Mesendoderm (in vitro differentiated cells): ENCODE data around the gene CDCP1.

Source experiments
- DNase-seq: peaks from one replicate; pipeline ENCODE4 v3.0.0; 2013
- H2AK5ac ChIP-seq: 2 replicates; pipeline ENCODE4 v1.6.1; 2013; ENCODE audit warnings: low read length, inconsistent platforms
- H2BK120ac ChIP-seq: 2 replicates; pipeline ENCODE4 v1.6.1; 2013; ENCODE audit warnings: low read depth, mild to moderate bottlenecking, low read length, moderate library complexity, mixed read lengths
- H2BK15ac ChIP-seq: replicated peaks from 2 replicates; pipeline ENCODE4 v1.6.1; 2013; ENCODE audit warnings: low read depth, mild to moderate bottlenecking, moderate library complexity
- H2BK5ac ChIP-seq: 2 replicates; pipeline ENCODE4 v1.6.1; 2013; ENCODE audit warnings: low read length, inconsistent platforms
- H3K18ac ChIP-seq: 2 replicates; pipeline ENCODE4 v1.6.1; 2013; ENCODE audit warnings: mild to moderate bottlenecking, low read length, mixed read lengths
- H3K23ac ChIP-seq: one replicate; pipeline ENCODE4 v1.6.1; 2013; ENCODE audit warnings: low read length
- H3K27ac ChIP-seq: 2 replicates; pipeline ENCODE4 v1.5.1; 2013; ENCODE audit warnings: low read depth, mild to moderate bottlenecking, inconsistent platforms, low read length, moderate library complexity
- H3K27me3 ChIP-seq: 2 replicates; pipeline ENCODE4 v1.6.1; 2013; ENCODE audit warnings: low read length, control low read depth, mild to moderate bottlenecking, inconsistent platforms; ENCODE audit not compliant: insufficient read depth, poor library complexity
- H3K36me3 ChIP-seq: 2 replicates; pipeline ENCODE4 v1.6.1; 2013; ENCODE audit warnings: low read length, inconsistent platforms; ENCODE audit not compliant: control insufficient read depth, insufficient read depth
- H3K4ac ChIP-seq: one replicate; pipeline ENCODE4 v1.6.1; 2013; ENCODE audit warnings: low read depth, mild to moderate bottlenecking, low read length, moderate library complexity
- H3K4me1 ChIP-seq: 2 replicates; pipeline ENCODE4 v1.6.1; 2013; ENCODE audit warnings: low read depth, low read length, inconsistent platforms; ENCODE audit not compliant: control insufficient read depth
- H3K4me2 ChIP-seq: 2 replicates; pipeline ENCODE4 v1.6.1; 2013; ENCODE audit warnings: low read length
- H3K4me3 ChIP-seq: 2 replicates; pipeline ENCODE4 v1.5.1; 2013; ENCODE audit warnings: mild to moderate bottlenecking, low read length
- H3K56ac ChIP-seq: one replicate; pipeline ENCODE4 v1.6.1; 2013; ENCODE audit warnings: low read length
- H3K79me1 ChIP-seq: 2 replicates; pipeline ENCODE4 v1.6.1; 2013; ENCODE audit warnings: low read length, inconsistent platforms
- H3K79me2 ChIP-seq: 2 replicates; pipeline ENCODE4 v1.6.1; 2013; ENCODE audit warnings: mild to moderate bottlenecking, low read length; ENCODE audit not compliant: control insufficient read depth, insufficient read depth
- H3K9ac ChIP-seq: 2 replicates; pipeline ENCODE4 v1.6.1; 2013; ENCODE audit warnings: low read length, inconsistent platforms
- H4K5ac ChIP-seq: one replicate; pipeline ENCODE4 v1.6.1; 2013; ENCODE audit warnings: low read length
- H4K8ac ChIP-seq: one replicate; pipeline ENCODE4 v1.6.1; 2013; ENCODE audit warnings: low read depth, mild to moderate bottlenecking, control low read depth, low read length, moderate library complexity
- WGBS: extraction: QIAGEN DNeasy Blood & Tissue Kit; methylation state at CpG from one replicate; pipeline ENCODE4 v1.1.7; 2013; ENCODE audit warnings: low lambda C conversion rate, missing lambda C conversion rate; ENCODE audit not compliant: insufficient coverage; ENCODE audit errors: extremely low coverage; 5-methylcytosine and 5-hydroxymethylcytosine counted together

The CDCP1 gene

DNA sequence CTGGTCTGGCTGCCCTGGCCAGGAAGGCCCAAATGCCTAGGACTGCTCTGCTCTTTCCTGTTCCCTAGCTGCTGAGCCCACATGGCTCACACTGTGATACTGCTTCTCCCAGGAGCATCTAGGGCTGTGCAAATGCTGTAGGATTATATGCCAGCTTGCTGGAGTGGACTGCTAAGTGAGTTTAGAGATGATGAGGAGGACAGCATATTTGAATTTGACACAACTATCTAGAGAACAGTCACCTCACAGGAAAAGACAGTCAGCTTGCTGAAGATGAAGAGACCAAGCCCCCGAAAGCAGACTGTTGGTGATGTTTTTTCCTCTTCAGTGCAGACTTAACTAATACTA lies 80.8 kb downstream of the CDCP1 start:
- no CpG with 5 or more reads among the region's 1 CpG for WGBS
- no peak overlapping the region for H3K4ac ChIP-seq
- no peaks in the 10 kb centered on the region for H3K79me1 ChIP-seq
- no peak overlapping the region for H3K4me2 ChIP-seq
- peaks cover 3% of the 10 kb centered on the region for H3K4me1 ChIP-seq
- no peak overlapping the region for H3K9ac ChIP-seq
- no peak overlapping the region for H3K56ac ChIP-seq
- no peaks in the 10 kb centered on the region for H3K79me2 ChIP-seq
- H4K5ac ChIP-seq = no peak overlapping the region
- no peaks in the 10 kb centered on the region for H3K36me3 ChIP-seq
- H2BK120ac ChIP-seq = no peak overlapping the region
- no peak for DNase-seq
- H2BK5ac ChIP-seq = no peak overlapping the region
- H3K27ac ChIP-seq = no peak overlapping the region
- no peak overlapping the region for H3K18ac ChIP-seq
- no peak overlapping the region for H4K8ac ChIP-seq
- H3K4me3 ChIP-seq = no peak overlapping the region
- no peak overlapping the region for H2AK5ac ChIP-seq
- no peak overlapping the region for H3K23ac ChIP-seq
- H3K27me3 ChIP-seq = no peaks in the 10 kb centered on the region
- H2BK15ac ChIP-seq = no peak overlapping the region

DNA sequence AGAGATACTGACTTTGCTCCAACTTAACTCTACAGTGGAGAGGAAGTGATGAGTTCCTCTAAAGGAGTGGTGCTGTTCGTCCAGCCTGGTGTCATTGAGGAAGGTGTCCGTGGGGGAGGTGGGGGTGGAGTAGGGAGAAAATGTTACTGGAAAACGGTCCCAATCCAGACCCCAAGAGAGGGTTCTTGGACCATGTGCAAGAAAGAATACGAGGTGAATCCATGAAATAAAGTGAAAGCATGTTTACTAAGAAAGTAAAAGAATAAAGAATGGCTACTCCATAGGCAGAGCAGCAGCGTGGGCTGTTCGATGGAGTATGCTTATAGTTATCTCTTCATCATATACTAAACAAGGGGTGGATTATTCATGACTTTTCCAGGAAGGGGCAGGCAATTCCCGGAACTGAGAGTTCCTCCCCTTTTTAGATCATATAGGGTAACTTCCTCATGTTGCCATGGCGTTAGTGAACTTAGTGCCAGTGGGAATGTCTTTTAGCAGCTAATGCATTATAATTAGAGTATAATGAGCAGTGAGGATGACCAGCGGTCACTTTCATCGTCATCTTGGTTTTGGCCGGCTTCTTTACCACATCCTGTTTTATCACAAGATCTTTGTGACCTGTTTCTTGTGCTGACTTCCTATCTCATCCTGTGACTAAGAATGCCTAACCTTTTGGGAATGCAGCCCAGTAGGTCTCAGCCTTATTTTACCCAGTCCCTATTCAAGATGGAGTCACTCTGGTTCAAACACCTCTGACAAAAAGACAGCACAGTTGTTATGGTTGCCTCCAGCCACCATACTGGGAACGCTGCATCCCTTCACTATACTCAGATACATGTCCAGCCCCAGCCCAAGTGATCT lies 81.4 kb downstream of the CDCP1 start:
- no peak overlapping the region for H3K18ac ChIP-seq
- H2BK5ac ChIP-seq = no peak overlapping the region
- DNase-seq = no peak
- H2AK5ac ChIP-seq = no peak overlapping the region
- peaks cover 4% of the 10 kb centered on the region for H3K4me1 ChIP-seq
- H2BK120ac ChIP-seq = no peak overlapping the region
- H3K23ac ChIP-seq = no peak overlapping the region
- H3K4me3 ChIP-seq = no peak overlapping the region
- no peak overlapping the region for H3K27ac ChIP-seq
- H4K5ac ChIP-seq = no peak overlapping the region
- H3K9ac ChIP-seq = no peak overlapping the region
- H3K4ac ChIP-seq = no peak overlapping the region
- no peak overlapping the region for H3K4me2 ChIP-seq
- H3K56ac ChIP-seq = no peak overlapping the region
- no peak overlapping the region for H4K8ac ChIP-seq
- H3K36me3 ChIP-seq = no peaks in the 10 kb centered on the region
- no peaks in the 10 kb centered on the region for H3K79me2 ChIP-seq
- H3K79me1 ChIP-seq = no peaks in the 10 kb centered on the region
- no CpG with 5 or more reads among the region's 12 CpGs for WGBS
- no peaks in the 10 kb centered on the region for H3K27me3 ChIP-seq
- no peak overlapping the region for H2BK15ac ChIP-seq

DNA sequence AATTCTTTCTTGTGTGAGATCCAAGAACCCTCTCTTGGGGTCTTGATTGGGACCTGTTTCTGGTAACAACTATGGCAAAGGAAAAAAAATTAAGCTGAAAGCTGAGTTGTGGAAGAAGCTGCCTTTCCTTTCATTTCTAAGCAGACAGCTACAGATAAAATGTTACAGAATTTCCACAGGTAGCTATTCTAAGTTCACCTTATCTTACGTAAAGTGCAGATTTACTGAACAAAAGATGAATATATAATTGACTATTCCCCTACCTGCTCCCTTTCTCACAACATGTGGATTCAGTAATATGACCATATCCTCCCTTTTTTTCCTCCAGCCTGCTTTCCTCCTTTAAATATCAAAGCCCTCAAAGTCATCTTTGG lies 83.5 kb downstream of the CDCP1 start:
- WGBS = no CpG with 5 or more reads among the region's 1 CpG
- Histone ChIP-seq H3K4me1 (peaks cover 12% of the 10 kb centered on the region), H3K23ac (no peak overlapping the region), H3K79me1 (no peaks in the 10 kb centered on the region), H4K8ac (no peak overlapping the region), H4K5ac (no peak overlapping the region), H3K79me2 (no peaks in the 10 kb centered on the region), H3K56ac (no peak overlapping the region), H3K4me3 (no peak overlapping the region), H2BK120ac (no peak overlapping the region), H2BK15ac (no peak overlapping the region), H3K36me3 (no peaks in the 10 kb centered on the region), H3K4ac (no peak overlapping the region), H3K27ac (no peak overlapping the region), H3K4me2 (no peak overlapping the region), H2BK5ac (no peak overlapping the region), H2AK5ac (no peak overlapping the region), H3K27me3 (no peaks in the 10 kb centered on the region), H3K18ac (no peak overlapping the region), H3K9ac (no peak overlapping the region)
- no peak for DNase-seq

DNA sequence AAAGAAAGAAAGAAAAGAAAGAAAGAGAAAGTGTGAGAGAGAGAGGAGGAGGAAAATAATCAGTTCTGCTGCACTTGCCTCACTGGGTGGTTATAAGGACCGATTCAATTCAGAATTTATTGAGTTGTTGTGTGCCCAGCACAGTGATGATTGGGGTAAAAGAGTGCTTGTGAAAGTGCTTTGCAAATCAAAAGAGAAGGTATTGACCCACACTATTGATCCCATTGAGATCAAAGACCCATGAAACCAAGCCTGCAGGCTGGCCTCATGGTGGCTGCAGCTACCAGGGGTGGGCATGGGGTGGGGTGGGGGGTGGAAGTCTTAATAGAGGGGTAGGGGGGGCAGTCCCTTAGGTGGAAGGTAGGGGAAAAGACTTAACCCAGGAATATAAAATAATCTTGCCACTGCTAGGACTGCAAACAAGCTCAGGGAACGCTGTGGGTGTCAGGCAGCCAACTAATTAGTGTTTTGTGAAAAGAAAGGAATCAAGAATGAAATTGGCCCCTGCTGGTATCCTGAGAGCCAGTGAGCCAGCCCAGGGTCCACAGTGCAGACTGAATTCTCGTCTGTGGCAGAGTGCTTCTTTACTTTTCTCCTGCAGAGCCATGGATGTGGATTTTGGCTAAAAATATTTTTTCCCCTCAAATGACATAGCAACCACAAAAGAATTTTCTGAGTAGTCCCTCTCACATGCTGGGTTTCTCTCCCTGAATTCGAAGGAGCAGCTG lies 85.8 kb downstream of the CDCP1 start:
- Histone ChIP-seq H3K56ac (peak overlapping the region; percentile 51), H2BK120ac (no peak overlapping the region), H3K79me1 (no peaks in the 10 kb centered on the region), H2BK5ac (no peak overlapping the region), H3K4me1 (peaks cover 21% of the 10 kb centered on the region), H3K23ac (no peak overlapping the region), H4K8ac (no peak overlapping the region), H3K79me2 (no peaks in the 10 kb centered on the region), H3K27me3 (no peaks in the 10 kb centered on the region), H3K4me3 (no peak overlapping the region), H3K4ac (no peak overlapping the region), H3K36me3 (no peaks in the 10 kb centered on the region), H3K18ac (peak overlapping the region; percentile 52), H3K27ac (no peak overlapping the region), H3K4me2 (no peak overlapping the region), H3K9ac (no peak overlapping the region), H4K5ac (no peak overlapping the region), H2AK5ac (no peak overlapping the region), H2BK15ac (no peak overlapping the region)
- WGBS = no CpG with 5 or more reads among the region's 4 CpGs
- DNase-seq = no peak

DNA sequence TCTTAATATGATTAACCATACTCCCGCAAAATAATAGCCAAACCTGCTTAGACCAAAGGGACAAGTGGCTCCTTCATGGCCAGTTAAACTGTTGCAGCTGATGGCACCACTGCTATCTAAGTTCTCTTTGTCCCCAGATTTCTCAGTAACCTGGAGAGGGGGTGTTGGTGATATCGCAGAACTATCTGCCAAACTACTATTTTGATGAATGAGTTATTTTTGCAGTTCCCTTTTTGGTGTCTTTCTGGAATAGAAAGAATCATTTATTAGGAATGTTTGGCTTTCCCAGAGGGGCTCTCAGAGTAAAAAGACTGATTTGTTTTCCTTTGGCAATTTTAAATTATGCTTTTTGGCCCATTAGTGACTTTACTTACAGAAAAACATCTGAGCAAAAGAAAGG lies 87.0 kb downstream of the CDCP1 start:
- no peak overlapping the region for H3K27ac ChIP-seq
- H3K4me3 ChIP-seq = no peak overlapping the region
- H4K5ac ChIP-seq = no peak overlapping the region
- no peak overlapping the region for H2AK5ac ChIP-seq
- no peak for DNase-seq
- H3K18ac ChIP-seq = peak overlapping the region; percentile 53
- no peak overlapping the region for H3K4ac ChIP-seq
- no peak overlapping the region for H2BK120ac ChIP-seq
- H3K56ac ChIP-seq = no peak overlapping the region
- no peak overlapping the region for H3K23ac ChIP-seq
- no peaks in the 10 kb centered on the region for H3K36me3 ChIP-seq
- no peak overlapping the region for H3K9ac ChIP-seq
- no peaks in the 10 kb centered on the region for H3K79me2 ChIP-seq
- no peaks in the 10 kb centered on the region for H3K27me3 ChIP-seq
- no peak overlapping the region for H2BK15ac ChIP-seq
- no peaks in the 10 kb centered on the region for H3K79me1 ChIP-seq
- H3K4me2 ChIP-seq = no peak overlapping the region
- no CpG with 5 or more reads among the region's 2 CpGs for WGBS
- H2BK5ac ChIP-seq = no peak overlapping the region
- peaks cover 21% of the 10 kb centered on the region for H3K4me1 ChIP-seq
- H4K8ac ChIP-seq = no peak overlapping the region
